Adipose tissue (tissue), 3 donors: Measurements from ENCODE around the gene CBFA2T3. TPM values are rescaled to one million over a fixed set of nuclear protein-coding genes. Genes with fewer than 3 reads are reported as not detected.

Experiments used
- H3K27ac ChIP-seq: one replicate; pipeline ENCODE4 v1.5.1; 2013; ENCODE audit warnings: low read depth, low read length
- WGBS, 3 donors: extraction: QIAGEN DNeasy Blood & Tissue Kit; methylation state at CpG; one replicate each; pipeline ENCODE4 v1.1.7; 2013; 5-methylcytosine and 5-hydroxymethylcytosine counted together
- polyA plus RNA-seq, 3 donors: library from polyadenylated mRNA; stranded (reverse); fragments of 200-250 nt; gene quantifications; one replicate each; pipeline ENCODE4 v1.2.3, GENCODE V29; 2013
- donor health status: healthy with polysubstance abuse.
- donor health status: Bipolar disorder and iron deficiency.
- donor health status: healthy.

The CBFA2T3 gene
- polyA plus RNA-seq, 3 donors: 7.7 to 19.6 (median 10.7) TPM

DNA sequence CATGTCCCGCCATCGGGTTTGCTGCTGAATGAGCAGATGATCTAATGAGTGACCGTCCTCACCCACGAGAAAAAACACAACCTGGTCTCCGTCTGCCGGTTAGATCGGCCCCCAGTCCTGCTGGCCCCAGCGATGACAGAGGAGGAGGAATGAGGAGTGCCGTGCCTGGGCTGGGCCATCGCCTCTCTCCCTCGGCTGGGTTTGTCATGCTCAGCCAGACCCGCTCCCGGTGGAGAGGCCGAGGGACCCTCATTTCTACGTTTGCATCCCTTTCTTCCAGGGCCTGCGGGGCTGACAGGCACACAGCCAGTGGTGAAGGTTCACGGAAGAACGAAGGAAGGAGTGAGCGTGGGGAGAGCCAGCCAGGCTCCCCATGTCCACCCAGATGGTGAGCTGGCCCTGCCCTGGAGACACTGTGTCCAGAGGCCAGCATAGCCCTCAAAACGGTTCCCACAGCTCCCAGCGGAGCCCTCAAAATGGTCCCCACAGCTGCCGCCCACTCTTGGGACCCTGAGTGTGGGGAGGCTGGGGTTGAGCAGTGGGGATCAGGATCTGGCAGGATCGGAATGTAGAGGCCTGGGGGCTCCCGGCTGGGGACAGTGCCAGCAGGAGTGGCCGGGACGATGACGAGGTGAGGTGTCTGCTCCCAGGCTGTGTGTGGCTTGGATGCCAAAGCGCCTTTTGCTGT is 23.9 kb downstream of the CBFA2T3 start:
- H3K27ac ChIP-seq: no peak overlapping the region
- 58 to 70% (median 69%) methylated on average over 28 of the region's 28 CpGs for WGBS, 3 donors

DNA sequence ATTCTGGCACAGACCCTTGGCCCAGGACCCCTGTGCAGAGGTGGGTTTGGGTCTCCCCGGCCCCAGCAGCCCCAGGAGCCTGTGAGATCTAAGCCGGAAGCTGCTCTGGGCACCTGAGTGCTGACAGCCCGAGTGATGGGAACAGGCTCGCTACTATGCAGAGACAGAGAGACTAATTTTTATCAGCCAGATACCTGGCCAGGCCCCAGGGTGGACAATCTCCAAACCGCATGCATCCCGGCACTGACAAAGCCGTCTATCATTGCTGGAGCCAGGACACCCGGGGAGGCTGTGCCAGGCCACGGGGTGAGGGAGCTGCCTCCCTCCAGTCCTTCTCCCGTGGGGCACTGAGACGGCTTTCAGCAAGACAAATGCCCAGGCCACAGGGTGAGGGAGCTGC is 25.0 kb downstream of the CBFA2T3 start:
- WGBS, 3 donors: 67 to 79% (median 71%) methylated on average over 11 of the region's 11 CpGs
- no peak overlapping the region for H3K27ac ChIP-seq

GRCh38 chr16:88951501-88951900 is 25.5 kb downstream of the CBFA2T3 start:
- no peak overlapping the region for H3K27ac ChIP-seq
- WGBS, 3 donors: 85 to 92% (median 90%) methylated on average over 15 of the region's 15 CpGs

GRCh38 chr16:88948781-88949490 is 28.1 kb downstream of the CBFA2T3 start:
- WGBS, 3 donors: 72 to 82% (median 77%) methylated on average over 17 of the region's 17 CpGs
- H3K27ac ChIP-seq: no peak overlapping the region

GRCh38 chr16:88945473-88945872 is 31.5 kb downstream of the CBFA2T3 start:
- no peak overlapping the region for H3K27ac ChIP-seq
- 57 to 79% (median 58%) methylated on average over 10 of the region's 10 CpGs for WGBS, 3 donors

DNA sequence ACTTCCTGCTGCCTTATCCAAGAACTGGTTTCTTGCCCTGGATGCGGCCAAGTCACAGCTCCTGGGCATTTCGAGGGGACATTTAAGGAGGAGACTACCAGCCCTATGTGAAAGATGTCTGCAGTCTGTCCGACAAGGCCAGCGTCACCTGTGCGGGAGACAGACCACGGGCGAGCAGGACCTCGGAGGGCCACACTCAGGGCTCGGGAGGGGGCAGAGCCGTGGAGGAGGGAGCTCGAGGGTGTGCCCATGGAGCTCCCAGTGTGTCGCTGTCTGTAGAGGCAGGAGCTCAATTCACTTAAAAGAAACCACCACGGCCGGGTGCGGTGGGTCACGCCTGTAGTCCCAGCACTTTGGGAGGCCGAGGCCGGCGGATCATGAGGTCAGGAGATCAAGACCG is 33.3 kb downstream of the CBFA2T3 start:
- H3K27ac ChIP-seq: no peak overlapping the region
- WGBS, 3 donors: 90 to 95% (median 93%) methylated on average over 20 of the region's 20 CpGs

- H3K27ac ChIP-seq: no peak overlapping the region
- 83 to 89% (median 84%) methylated on average over 18 of the region's 18 CpGs for WGBS, 3 donors
Observed at GRCh38 chr16:88943131-88943664, 33.8 kb downstream of the CBFA2T3 start.

DNA sequence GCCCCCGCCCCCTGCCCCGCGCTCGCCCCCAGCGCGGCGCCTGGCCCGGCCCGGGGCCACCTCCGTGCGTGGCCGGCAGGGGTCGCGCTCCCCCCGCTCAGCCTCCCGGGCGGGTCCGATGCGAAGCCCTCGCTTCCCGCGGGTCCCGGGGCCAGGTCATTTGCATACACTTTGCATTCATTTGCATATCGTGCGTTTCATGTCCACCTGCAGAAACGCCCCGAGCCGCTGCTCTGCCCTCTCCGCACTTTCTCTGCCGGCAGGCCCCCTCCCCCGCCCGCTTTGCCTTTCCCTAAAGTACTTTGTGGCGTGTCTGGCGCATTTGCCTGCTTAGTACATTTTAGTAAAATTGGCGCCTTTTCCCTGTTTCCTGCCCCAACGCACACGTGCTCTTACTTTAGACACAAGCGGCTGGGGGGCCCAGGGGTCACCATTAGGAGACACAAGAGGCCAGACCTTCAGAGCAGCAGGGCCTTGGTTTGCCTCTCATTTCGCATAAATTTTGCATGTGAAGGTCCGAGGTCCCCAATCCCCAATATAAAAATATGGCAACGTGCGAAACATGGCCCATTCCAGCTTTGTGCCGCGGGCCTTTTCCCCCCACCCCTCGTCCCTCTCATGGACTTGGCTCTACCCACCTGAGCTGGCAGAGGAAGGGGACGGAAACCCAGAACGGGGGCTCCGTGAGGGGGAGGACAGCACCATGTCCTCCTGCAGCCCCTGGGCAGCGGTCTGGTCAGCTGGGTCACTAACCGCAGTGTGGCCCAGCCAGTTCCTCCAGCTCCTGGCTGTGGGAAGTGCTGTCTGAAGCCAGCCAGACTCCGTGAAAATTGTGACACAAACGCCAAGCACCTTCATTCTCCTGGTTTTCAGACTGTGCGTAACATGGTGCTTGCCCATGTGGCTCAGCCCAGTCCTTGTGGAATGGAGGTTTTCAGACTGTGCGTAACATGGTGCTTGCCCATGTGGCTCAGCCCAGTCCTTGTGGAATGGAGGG is 34.8 kb downstream of the CBFA2T3 start:
- no peak overlapping the region for H3K27ac ChIP-seq
- WGBS, 3 donors: 23 to 37% (median 37%) methylated on average over 36 to 54 of the region's 54 CpGs

DNA sequence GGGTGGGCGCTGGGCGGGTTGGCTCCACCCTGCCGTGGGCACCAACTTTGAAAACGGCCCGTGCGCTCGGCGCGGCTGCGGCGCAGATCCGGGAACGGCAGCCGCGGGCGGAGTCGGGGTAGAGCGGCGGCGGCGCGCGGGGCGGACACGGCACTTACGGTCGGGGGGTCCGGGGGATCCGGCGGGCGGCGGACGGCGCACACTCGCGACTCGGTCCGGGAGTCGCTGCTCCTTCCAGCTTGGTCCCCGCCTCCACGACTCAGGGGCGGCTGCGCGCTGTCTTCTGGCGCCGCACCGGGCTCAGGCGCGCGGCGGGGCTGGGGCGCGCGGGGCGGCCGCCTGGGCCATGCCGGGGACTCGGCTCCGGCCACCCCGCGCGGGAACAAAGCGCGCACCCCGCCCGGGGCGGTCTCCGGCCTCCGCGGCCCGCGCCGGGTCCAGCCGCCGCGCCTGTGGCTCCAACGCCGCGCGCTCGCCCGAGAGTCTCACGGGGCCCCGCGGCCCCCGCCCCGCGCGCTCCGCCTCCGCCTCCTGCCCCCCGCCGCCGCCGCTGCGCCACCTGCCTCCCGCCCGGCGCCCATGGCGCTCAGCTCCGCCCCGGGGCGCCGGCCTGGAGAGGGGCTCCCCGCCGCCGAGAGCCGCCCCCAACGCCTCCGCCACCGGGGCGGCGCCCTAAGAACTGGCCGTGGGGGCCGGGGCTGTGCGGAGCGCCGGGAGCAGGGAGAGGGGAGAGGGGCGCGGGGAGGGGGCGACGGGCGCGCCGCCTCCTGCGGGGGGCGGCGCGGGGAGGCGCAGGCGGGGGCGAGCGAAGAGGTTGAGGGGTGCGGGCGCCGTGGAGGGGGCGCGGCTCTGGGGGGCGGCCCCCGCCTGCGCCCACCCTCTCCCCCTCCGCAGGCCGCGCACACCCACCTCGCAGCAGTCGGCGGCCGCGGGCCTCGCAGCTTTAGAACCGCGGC is 35.9 kb downstream of the CBFA2T3 start:
- WGBS, 3 donors: 0 to 1% (median 0%) methylated on average over 42 to 127 of the region's 152 CpGs
- no peak overlapping the region for H3K27ac ChIP-seq

DNA sequence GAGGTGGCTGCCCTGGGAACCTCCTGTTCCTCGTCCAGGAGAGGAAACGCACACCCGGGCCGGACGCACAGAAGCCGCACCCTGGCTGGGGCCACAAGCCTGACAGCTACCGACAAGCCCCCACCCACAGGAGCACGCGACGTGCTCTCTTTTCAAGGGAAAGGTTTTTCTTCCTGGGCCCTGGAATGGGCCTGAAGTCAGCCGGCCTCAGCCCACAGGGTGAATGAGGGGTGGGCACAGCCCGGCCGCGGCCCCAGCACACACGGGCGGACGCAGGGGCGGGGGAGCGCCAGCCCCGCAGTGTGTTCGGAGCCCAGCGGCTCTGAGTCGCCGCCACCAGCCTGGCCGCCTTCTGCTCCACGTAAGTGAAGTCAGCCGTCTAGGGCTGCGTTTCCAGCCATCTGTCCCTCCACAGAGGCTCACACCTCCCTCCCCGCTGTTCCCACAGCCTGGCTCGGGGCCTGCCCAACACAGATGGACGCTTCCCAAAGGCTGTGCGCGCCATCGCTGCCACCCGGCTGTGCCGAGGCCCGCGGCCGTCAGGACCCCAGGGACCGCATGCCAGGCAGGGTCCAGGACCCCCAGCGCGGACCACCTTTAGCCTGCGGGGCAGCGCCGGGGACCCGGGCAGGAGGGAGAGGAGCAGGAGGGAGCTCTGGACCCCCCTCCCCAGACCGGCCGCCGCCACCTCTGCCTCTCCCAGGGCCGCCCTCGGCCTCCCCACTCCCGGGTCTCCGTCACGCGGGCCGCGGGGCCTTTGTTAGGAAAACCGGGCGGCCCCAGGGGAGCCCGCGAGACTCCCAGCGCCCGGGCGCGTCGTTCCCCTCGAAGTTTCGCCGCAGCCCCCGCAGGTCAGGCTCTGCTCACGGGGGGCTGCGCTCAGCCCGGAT is 36.8 kb downstream of the CBFA2T3 start:
- no peak overlapping the region for H3K27ac ChIP-seq
- WGBS, 3 donors: 2 to 4% (median 2%) methylated on average over 64 to 73 of the region's 73 CpGs

DNA sequence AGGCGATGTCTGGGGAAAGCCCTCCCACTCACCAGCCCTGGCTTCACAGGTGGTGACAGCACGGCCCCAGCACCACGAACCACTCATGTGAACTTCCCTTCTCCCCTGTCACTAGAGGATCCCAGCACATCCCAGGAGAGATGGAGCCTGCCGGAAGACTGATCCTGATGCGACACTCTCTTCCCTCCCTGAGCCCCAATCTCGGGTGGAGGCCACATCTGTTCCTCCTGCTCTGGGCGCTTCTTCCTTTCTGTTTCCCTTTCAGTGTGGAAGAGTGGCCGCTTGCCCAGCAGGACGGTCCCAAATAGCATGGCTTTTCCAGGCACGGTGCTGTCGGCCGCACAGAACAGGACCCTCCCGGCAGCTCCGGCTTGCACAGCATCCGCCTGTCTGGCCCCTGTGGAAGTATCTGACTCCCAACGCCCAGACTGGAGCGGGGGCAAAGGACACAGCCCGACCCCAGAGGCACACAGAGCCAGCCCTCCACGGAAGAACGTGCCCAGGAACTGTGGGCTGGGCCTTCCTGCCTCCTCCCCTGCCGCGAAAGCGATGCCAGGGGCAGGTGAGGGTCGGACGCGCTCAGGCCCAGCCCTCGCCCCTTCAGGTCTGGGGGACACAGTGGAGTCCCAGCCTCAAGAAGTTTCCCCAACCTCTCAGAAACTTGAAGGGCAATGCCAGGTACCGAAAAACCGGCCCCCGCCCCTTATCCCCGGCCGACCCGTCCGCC is 37.6 kb downstream of the CBFA2T3 start:
- 15 to 30% (median 22%) methylated on average over 32 to 34 of the region's 34 CpGs for WGBS, 3 donors
- H3K27ac ChIP-seq: no peak overlapping the region

- WGBS, 3 donors: 22 to 60% (median 28%) methylated on average over 14 to 15 of the region's 15 CpGs
- no peak overlapping the region for H3K27ac ChIP-seq
Observed at GRCh38 chr16:88938777-88939244, 38.2 kb downstream of the CBFA2T3 start.

- H3K27ac ChIP-seq: no peak overlapping the region
Observed at GRCh38 chr16:88938119-88938776, 38.8 kb downstream of the CBFA2T3 start.

DNA sequence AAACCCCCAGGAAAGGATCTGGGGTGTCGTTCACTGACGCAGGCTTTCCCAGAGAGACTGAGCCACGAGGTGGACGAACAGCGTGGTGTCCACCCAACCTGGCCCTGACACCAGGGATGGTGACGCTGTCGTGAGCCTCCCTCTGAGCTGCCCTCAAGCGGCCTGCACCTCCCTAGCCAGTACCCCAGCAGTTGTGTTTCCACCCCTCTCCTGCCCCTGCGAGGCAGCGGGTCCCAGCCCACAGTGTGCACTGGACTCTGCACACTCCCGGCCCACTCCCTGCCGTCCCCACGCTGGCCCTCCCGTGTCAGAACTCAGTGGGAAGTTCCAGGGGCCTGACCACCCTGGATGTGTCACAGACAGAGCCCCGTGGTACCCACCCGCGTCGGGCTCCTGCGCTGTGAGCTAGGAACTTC is 39.8 kb downstream of the CBFA2T3 start:
- H3K27ac ChIP-seq: no peak overlapping the region

More at GRCh38 chr16:88938119-88938776, 38.8 kb downstream of the CBFA2T3 start:
- whole genome bisulfite sequencing, 3 donors: 73 to 86% (median 81%) methylated on average over 32 of the region's 32 CpGs

GRCh38 chr16:88936556-88937205 is 40.3 kb downstream of the CBFA2T3 start:
- H3K27ac ChIP-seq: no peak overlapping the region

More for the DNA sequence above, 39.8 kb downstream of the CBFA2T3 start:
- 56 to 89% (median 63%) methylated on average over 19 of the region's 19 CpGs for WGBS, 3 donors

More at GRCh38 chr16:88936556-88937205, 40.3 kb downstream of the CBFA2T3 start:
- 11 to 55% (median 16%) methylated on average over 31 of the region's 31 CpGs for WGBS, 3 donors
